HepG2 (cell line): ENCODE measurements around the gene GSTA5. TPM values are rescaled to one million over a fixed set of nuclear protein-coding genes. Genes with fewer than 3 reads are reported as not detected.

Experiments
- ARID3A ChIP-seq: IDR thresholded peaks from 2 replicates; pipeline ENCODE4 v1.6.1; 2012; ENCODE audit warnings: low read depth, low read length, improper control_type of control experiment
- ATF1 ChIP-seq: IDR thresholded peaks from 2 replicates; pipeline ENCODE4 v1.6.1; 2016; ENCODE audit warnings: mild to moderate bottlenecking, control low read depth
- ATRX ChIP-seq: sonication (generic); formaldehyde crosslinking; IDR thresholded peaks from 2 replicates; pipeline ENCODE4 v1.4.0; 2020; ENCODE audit warnings: missing genetic modification reagents, borderline replicate concordance
- ETV5 ChIP-seq: IDR thresholded peaks from 2 replicates; pipeline ENCODE4 v1.6.1; 2018; ENCODE audit warnings: missing biosample characterization, missing genetic modification reagents, inconsistent platforms, borderline replicate concordance
- GABPB1 ChIP-seq: IDR thresholded peaks from 2 replicates; pipeline ENCODE4 v1.6.1; 2016; ENCODE audit warnings: mild to moderate bottlenecking, missing genetic modification reagents, moderate library complexity, missing compliant biosample characterization
- HDAC2 ChIP-seq: sonication (generic); formaldehyde crosslinking; IDR thresholded peaks from 2 replicates; pipeline ENCODE4 v1.4.0; 2020; ENCODE audit warnings: missing genetic modification reagents
- HNF4G ChIP-seq, 2 experiments: sonication (generic) in 1 of 2; formaldehyde crosslinking in 1 of 2; IDR thresholded peaks; 2 replicates each; pipeline versions ENCODE4 v1.4.0 to v1.6.1; 2011 to 2020; ENCODE audit warnings: borderline replicate concordance in 2 of 2, low read depth in 2 of 2, mild to moderate bottlenecking in 2 of 2, low read length in 1 of 2, missing genetic modification reagents in 1 of 2, moderate library complexity in 1 of 2
- HNRNPL ChIP-seq: fragments of 200-400 bp; formaldehyde crosslinking; IDR thresholded peaks from 2 replicates; pipeline ENCODE4 v1.6.1; 2017; ENCODE audit warnings: mild to moderate bottlenecking, low read depth, low read length
- KMT2A ChIP-seq: sonication (generic); formaldehyde crosslinking; IDR thresholded peaks from 2 replicates; pipeline ENCODE4 v1.4.0; 2020; ENCODE audit warnings: missing genetic modification reagents
- MLXIP ChIP-seq: sonication (generic); formaldehyde crosslinking; IDR thresholded peaks from 2 replicates; pipeline ENCODE4 v1.9.0; 2021; ENCODE audit warnings: missing genetic modification reagents, borderline replicate concordance
- NKX3-1 ChIP-seq: sonication (generic); formaldehyde crosslinking; IDR thresholded peaks from 2 replicates; pipeline ENCODE4 v1.5.0; 2020; ENCODE audit warnings: missing genetic modification reagents
- PHB2 ChIP-seq: fragments of 450-650 bp; IDR thresholded peaks from 2 replicates; pipeline ENCODE4 v1.6.1; 2018; ENCODE audit not compliant: partially characterized antibody
- PITX1 ChIP-seq: sonication (generic); formaldehyde crosslinking; IDR thresholded peaks from 2 replicates; pipeline ENCODE4 v1.5.1; 2020; ENCODE audit warnings: mild to moderate bottlenecking, missing genetic modification reagents
- RAD51 ChIP-seq: fragments of 450-650 bp; IDR thresholded peaks from 2 replicates; pipeline ENCODE4 v1.6.1; 2016; ENCODE audit warnings: borderline replicate concordance
- SKI ChIP-seq: fragments of 450-650 bp; IDR thresholded peaks from one replicate; pipeline ENCODE4 v1.6.1; 2018; ENCODE audit warnings: mild to moderate bottlenecking; ENCODE audit not compliant: partially characterized antibody
- SMAD3 ChIP-seq: sonication (generic); formaldehyde crosslinking; IDR thresholded peaks from 2 replicates; pipeline ENCODE4 v1.4.0; 2020; ENCODE audit warnings: missing genetic modification reagents
- ZGPAT ChIP-seq: IDR thresholded peaks from 2 replicates; pipeline ENCODE4 v1.6.1; 2016; ENCODE audit warnings: mild to moderate bottlenecking
- ZMYM4 ChIP-seq: sonication (generic); formaldehyde crosslinking; IDR thresholded peaks from 2 replicates; pipeline ENCODE4 v1.8.1; 2023; ENCODE audit warnings: mild to moderate bottlenecking, missing genetic modification reagents
- ZNF207 ChIP-seq: fragments of 450-650 bp; IDR thresholded peaks from 2 replicates; pipeline ENCODE4 v1.6.1; 2016; ENCODE audit warnings: antibody characterized with exemption, borderline replicate concordance
- ZNF350 ChIP-seq: sonication (generic); formaldehyde crosslinking; IDR thresholded peaks from 2 replicates; pipeline ENCODE4 v1.4.0; 2020; ENCODE audit warnings: mild to moderate bottlenecking, low read depth, missing genetic modification reagents, borderline replicate concordance
- ZNF510 ChIP-seq: sonication (generic); formaldehyde crosslinking; IDR thresholded peaks from 2 replicates; pipeline ENCODE4 v1.4.0; 2020; ENCODE audit warnings: low read depth, mild to moderate bottlenecking, missing genetic modification reagents
- ZNF737 ChIP-seq: sonication (generic); formaldehyde crosslinking; IDR thresholded peaks from 2 replicates; pipeline ENCODE4 v1.5.0; 2020; ENCODE audit warnings: missing genetic modification reagents, mild to moderate bottlenecking, borderline replicate concordance
- ZNF780A ChIP-seq: sonication (generic); formaldehyde crosslinking; IDR thresholded peaks from 2 replicates; pipeline ENCODE4 v1.8.0; 2022; ENCODE audit warnings: mild to moderate bottlenecking, missing genetic modification reagents, moderate library complexity
- ZNF841 ChIP-seq: sonication (generic); formaldehyde crosslinking; IDR thresholded peaks from 2 replicates; pipeline ENCODE4 v1.8.1; 2023; ENCODE audit warnings: missing genetic modification reagents, borderline replicate concordance
- polyA plus RNA-seq, 8 experiments: library from polyadenylated mRNA; depleted of rRNA in 3 of 8; stranded (reverse) in 7 of 8; unstranded in 1 of 8; fragments of >200 nt; fragmentation: Illumina TruSeq in 4 of 8; extraction: Trizol in 4 of 8; gene quantifications; 2 replicates each; pipeline versions ENCODE4 v1.2.1 to v1.2.3, GENCODE V29; 2011 to 2016; ENCODE audit warnings: low read depth in 4 of 8, missing spikeins in 1 of 8, mixed read lengths in 1 of 8; ENCODE audit not compliant: insufficient read depth in 1 of 8
- total RNA-seq, 5 experiments: library from RNA; depleted of rRNA; stranded (reverse); fragments of >200 nt; fragmentation: Illumina TruSeq; extraction: Trizol; gene quantifications; 2 replicates each; pipeline ENCODE4 v1.2.3, GENCODE V29; 2016; ENCODE audit warnings: low read depth in 1 of 5

The GSTA5 gene
- total and polyA plus RNA-seq, 2 of the 13 experiments (the other 11 are each of a cell fraction or from before 2014, with no cell fraction given) = not detected

GRCh38 chr6:52881996-52882841 lies 41.6 kb upstream of the GSTA5 start (continued):
- TF ChIP-seq HNF4G (IDR thresholded peaks at IDR 0.05; ENCODE audit: borderline replicate concordance, low read depth, low read length) (no peak), HNF4G (CRISPR knock-in tag; IDR thresholded peaks at IDR 0.05; ENCODE audit: borderline replicate concordance, low read depth) (0 out of 2 replicates have a peak, but pooled peaks have one; percentile 47), ZNF350 (peak; percentile 79; the same call in 1 of the 2 replicates), ARID3A (no peak), MLXIP (no peak), NKX3-1 (CRISPR knock-in tag) (0 out of 2 replicates have a peak, but pooled peaks have one; percentile 56), ZMYM4 (CRISPR knock-in tag) (peak; percentile 80), SMAD3 (CRISPR knock-in tag) (0 out of 2 replicates have a peak, but pooled peaks have one; percentile 55), GABPB1 (CRISPR knock-in tag) (no peak; the same call in none of the 2 replicates), RAD51 (no peak), ZNF780A (CRISPR knock-in tag) (no peak), ZNF841 (no peak), ZNF207 (no peak), ZNF737 (CRISPR knock-in tag) (no peak), ZNF510 (CRISPR knock-in tag) (no peak), SKI (no peak), ETV5 (peak; percentile 62; the same call in 1 of the 2 replicates), PITX1 (peak; percentile 42; the same call in 1 of the 2 replicates), HDAC2 (CRISPR knock-in tag) (peak; percentile 41; the same call in 1 of the 2 replicates), ATF1 (CRISPR knock-in tag) (no peak), PHB2 (no peak), HNRNPL (no peak), ATRX (no peak), ZGPAT (peak; percentile 38; the same call in 1 of the 2 replicates), KMT2A (no peak)
